HG03196 (cell line): ENCODE results near the gene CFAP74.
"Not testable (repeated sequence)": the region's sequence is repeated elsewhere in the genome, so short reads cannot be mapped to it uniquely, and the experiment has no call there.

Source experiments
- ATAC-seq: cut with Tn5 transposase; IDR thresholded peaks from one replicate; pipeline ENCODE4 v1.9.1; 2021; ENCODE audit not compliant: unreplicated experiment

The CFAP74 gene

GRCh38 chr1:1937061-1937460 lies 66.5 kb downstream of the CFAP74 start:
- no peak for ATAC-seq

GRCh38 chr1:1934848-1935247 lies 68.7 kb downstream of the CFAP74 start:
- ATAC-seq = not testable (repeated sequence)

- no peak for ATAC-seq
These were observed 73.7 kb downstream of the CFAP74 start for GRCh38 chr1:1929639-1930545.

GRCh38 chr1:1929102-1929638 lies 74.4 kb downstream of the CFAP74 start:
- no peak for ATAC-seq

GRCh38 chr1:1928231-1929101 lies 75.1 kb downstream of the CFAP74 start:
- no peak for ATAC-seq

GRCh38 chr1:1927751-1928150 lies 75.8 kb downstream of the CFAP74 start:
- ATAC-seq = no peak

- no peak for ATAC-seq
These were observed 76.5 kb downstream of the CFAP74 start for GRCh38 chr1:1926886-1927660.

GRCh38 chr1:1926346-1926811 lies 77.2 kb downstream of the CFAP74 start:
- no peak for ATAC-seq

GRCh38 chr1:1925437-1926345 lies 77.9 kb downstream of the CFAP74 start:
- ATAC-seq = no peak

- no peak for ATAC-seq
These were observed 78.7 kb downstream of the CFAP74 start for GRCh38 chr1:1924849-1925248.

- ATAC-seq = no peak
These were observed 79.2 kb downstream of the CFAP74 start for GRCh38 chr1:1924386-1924785.

- no peak for ATAC-seq
These were observed 80.4 kb downstream of the CFAP74 start for GRCh38 chr1:1922956-1923833.

GRCh38 chr1:1922702-1922955 lies 81.0 kb downstream of the CFAP74 start:
- no peak for ATAC-seq

- no peak for ATAC-seq
These were observed 81.5 kb downstream of the CFAP74 start for GRCh38 chr1:1921901-1922701.

- no peak for ATAC-seq
These were observed 82.1 kb downstream of the CFAP74 start for GRCh38 chr1:1921459-1921862.

- no peak for ATAC-seq
These were observed 82.8 kb downstream of the CFAP74 start for GRCh38 chr1:1920608-1921458.

- ATAC-seq = no peak
These were observed 83.5 kb downstream of the CFAP74 start for GRCh38 chr1:1920057-1920607.
